Dedifferentiated amniotic fluid mesenchymal stem cell (primary cell): ENCODE data around the gene MYO6.
"Not testable (repeated sequence)": the region's sequence is repeated elsewhere in the genome, so short reads cannot be mapped to it uniquely, and the experiment has no call there.

Experiments used
- DNase-seq: peaks from one replicate; pipeline ENCODE4 v3.0.0-alpha.2; 2016; ENCODE audit errors: extremely low spot score

Gene MYO6

GRCh38 chr6:75748743-75749538, at the start of gene MYO6:
Gene MYO6 (plus strand): TSS chr6:75749239. CDS start chr6:75817548, 68,309 bp downstream.
- peak; percentile 38 for DNase-seq

DNA sequence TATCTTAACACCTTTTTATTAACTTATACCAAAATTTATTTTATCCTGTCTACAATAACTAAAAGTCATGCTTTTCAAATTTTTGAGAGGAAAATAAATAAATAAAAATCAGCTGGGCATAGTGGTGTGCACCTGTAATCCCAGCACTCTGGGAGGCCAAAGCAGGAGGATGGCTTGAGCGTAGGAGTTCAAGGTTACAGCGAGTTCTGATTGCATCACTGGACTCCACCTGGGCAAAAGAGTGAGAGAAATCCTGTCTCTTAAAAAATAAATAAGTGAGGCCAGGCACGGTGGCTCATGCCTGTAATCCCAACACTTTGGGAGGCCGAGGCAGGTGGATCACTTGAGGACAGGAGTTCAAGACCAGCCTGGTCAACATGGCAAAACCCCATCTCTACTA, 40.7 kb upstream of the MYO6 start:
- DNase-seq, result not testable (repeated sequence)

GRCh38 chr6:75711173-75711572, 37.9 kb upstream of the MYO6 start:
- no peak for DNase-seq

DNA sequence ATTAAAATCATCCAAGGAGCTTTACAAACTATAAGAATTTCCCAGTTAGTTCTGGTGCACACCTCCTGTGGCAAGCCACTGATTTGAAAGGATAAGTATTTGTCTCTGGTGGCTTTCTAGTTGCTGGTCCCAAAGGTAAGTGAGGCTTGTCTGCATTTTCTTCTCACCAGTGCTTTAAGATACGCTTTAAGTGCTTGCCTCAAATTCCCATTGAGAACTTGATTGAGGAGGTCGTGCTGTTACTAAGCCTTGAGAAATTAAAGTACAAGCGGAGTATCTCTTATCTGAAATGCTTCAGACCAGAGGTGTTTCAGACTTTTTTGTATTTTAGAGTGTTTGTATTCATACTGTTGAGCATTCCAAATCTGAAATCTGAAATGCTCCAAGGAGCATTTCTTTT, 29.9 kb upstream of the MYO6 start:
- no peak for DNase-seq

GRCh38 chr6:75723382-75723781, 25.7 kb upstream of the MYO6 start:
- DNase-seq, result no peak

DNA sequence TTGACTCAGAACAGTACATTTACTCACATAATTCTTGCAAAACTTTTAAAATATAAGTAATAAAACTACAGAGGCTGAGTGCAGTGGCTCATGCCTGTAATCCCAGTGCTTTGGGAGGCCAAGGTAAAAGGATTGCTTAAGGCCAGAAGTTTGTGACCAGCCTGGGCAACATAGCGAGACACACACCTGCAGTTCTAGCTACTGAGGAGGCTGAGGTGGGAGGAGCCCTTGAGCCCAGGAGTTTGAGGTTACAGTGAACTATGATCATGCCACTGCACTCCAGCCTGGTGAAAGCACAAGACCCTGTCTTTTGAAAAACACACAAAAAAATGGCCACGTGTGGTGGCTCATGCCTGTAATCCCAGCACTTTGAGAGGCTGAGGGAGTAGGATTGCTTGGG, 21.8 kb upstream of the MYO6 start:
- DNase-seq, result no peak

DNA sequence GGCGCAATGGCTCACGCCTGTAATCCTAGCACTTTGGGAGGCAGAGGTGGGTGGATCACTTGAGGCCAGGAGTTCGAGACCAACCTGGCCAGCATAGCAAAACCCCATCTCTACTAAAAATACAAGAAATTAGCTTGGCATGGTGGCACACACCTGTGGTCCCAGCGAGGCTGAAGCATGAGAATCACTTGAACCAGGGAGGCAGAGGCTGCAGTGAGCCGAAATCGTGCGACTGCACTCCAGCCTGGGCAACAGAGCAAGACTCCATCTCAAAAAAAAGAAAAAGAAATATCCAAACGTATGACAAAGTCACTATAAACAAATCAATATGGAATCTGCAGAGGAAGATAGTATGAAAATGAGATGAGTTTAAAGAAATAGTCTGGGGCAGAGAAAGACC, 18.0 kb upstream of the MYO6 start:
- DNase-seq, result not testable (repeated sequence)

GRCh38 chr6:75735491-75736186, 13.4 kb upstream of the MYO6 start:
- DNase-seq, result no peak

GRCh38 chr6:75743971-75744370, 5.1 kb upstream of the MYO6 start:
- DNase-seq, result no peak

DNA sequence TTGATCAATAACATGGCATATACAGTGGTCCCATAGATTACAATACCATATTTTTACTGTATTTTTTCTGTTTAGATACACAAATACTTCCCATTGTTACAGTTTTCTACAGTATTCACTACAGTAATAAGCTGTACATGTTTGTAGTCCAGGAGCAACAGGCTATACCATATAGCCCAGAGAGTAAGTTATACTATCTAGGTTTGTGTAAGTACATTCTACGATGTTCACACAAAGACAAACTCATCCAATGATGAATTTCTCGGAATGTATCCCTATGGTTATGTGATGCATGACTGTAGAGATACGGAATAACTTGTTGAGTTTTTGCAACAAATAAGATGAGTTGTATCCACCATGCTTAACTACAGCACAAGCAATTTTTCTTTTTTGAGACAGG, 3.6 kb upstream of the MYO6 start:
- no peak for DNase-seq

DNA sequence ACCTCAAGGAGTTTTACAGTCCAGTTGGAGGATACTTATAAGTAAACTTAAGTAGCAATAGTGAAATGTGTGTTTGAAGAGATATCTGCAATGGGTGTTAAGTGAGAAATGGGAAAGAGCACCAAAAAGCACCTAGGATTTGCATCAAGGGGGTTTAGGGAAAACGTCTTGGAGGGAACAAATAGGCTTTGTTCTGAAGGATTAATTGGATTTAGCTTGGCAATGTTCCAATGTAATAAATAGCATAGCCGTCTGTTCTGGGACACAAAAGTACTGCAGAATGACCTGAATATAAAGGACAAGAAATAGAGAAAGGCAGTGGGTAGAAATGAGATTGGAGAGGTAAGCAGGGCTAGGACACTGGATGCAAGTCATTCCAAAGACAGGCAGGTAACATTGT, 2.8 kb upstream of the MYO6 start:
- no peak for DNase-seq

GRCh38 chr6:75747152-75747992, 1.7 kb upstream of the MYO6 start:
- DNase-seq, result no peak

DNA sequence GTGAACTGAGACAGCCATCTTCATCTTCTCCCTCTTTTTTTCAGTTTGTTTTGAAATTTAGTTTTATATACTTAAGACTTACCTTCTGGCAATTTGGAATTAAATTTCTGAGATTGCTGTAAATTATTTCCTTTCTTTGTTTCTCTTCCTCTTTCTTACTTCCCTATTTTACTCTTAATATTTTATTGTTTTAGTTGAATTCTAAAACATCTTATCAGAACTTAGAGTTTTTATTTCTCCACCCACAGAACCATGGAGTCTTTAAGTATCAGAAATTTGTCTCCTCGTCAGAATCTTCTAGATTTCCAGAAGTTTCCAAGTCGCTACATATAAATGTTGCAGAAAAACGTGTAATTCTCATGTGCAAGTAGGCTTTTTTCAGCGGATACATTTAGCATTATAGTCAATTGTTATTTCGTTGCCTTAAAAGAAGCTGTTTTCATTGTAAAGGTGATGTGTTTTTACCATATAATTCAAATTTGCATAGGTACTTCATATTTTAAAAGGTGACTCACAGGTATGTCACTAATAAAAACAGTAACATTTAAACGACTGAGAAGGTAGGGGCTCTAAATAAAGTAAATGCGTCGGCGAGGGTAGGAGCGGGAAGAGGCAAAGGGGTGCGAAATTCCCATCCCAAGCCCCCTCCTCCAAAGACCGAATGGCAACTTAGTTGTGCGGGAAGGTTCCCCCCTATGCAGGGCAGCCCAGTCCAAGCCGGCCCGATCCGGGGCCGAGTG, 866 bp upstream of the MYO6 start:
- no peak for DNase-seq

- DNase-seq, result peak; percentile 34
Observed at GRCh38 chr6:75751443-75751842, 2.4 kb downstream of the MYO6 start.

- no peak for DNase-seq
Observed at GRCh38 chr6:75752365-75752764, 3.3 kb downstream of the MYO6 start.

- no peak for DNase-seq
Observed at GRCh38 chr6:75755704-75756103, 6.7 kb downstream of the MYO6 start.

- DNase-seq, result no peak
Observed at GRCh38 chr6:75757295-75757694, 8.3 kb downstream of the MYO6 start.

DNA sequence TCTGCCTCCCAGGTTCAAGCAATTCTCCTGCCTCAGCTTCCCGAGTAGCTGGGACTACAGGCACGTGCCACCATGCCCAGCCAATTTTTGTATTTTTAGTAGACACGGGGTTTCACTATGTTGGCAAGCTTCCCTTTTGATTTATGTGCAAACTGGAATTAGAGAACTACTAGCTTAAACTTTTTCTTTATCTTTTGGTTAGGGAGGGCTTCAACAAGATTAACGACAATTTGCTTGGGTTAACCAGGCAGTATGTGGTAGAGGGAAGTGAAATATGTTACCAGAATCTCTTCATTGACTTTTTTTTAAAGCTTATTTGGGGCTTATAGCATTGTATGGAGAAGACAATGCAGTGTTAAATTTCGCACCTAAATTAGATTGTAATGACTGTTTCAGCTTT, 9.0 kb downstream of the MYO6 start:
- DNase-seq, result no peak

GRCh38 chr6:75759207-75759606, 10.2 kb downstream of the MYO6 start:
- no peak for DNase-seq

- DNase-seq, result no peak
Observed at GRCh38 chr6:75760320-75760719, 11.3 kb downstream of the MYO6 start.

GRCh38 chr6:75761489-75761888, 12.4 kb downstream of the MYO6 start:
- DNase-seq, result no peak

DNA sequence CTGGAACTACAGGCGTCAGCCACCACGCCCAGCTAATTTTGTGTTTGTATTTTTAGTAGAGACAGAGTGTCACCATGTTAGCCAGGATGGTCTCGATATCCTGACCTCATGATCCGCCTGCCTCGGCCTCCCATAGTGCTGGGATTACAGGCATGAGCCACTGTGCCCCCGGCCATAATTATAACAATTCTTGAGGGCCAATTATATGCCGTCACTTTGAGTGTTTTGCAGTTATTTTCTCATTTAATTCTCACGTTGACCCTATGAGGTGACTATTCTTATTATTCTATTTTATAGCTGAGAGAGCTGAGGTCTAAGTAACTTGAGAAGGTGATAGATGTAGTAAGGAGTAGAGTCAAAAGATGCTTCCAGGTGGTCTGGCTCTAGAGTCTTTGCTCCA, 13.0 kb downstream of the MYO6 start:
- no peak for DNase-seq
